ENCODE measurements around the gene P2RX3. TPM values are rescaled to one million over a fixed set of nuclear protein-coding genes. Genes with fewer than 3 reads are reported as not detected.
"Not testable (repeated sequence)": the region's sequence is repeated elsewhere in the genome, so short reads cannot be mapped to it uniquely, and the experiment has no call there.

The P2RX3 gene
- total RNA-seq: not detected in 2 replicates

- no peak for DNase-seq (ENCODE audit: extremely low read depth, low read depth, low spot score)
These were observed at the start of gene P2RX3 for GRCh38 chr11:57338142-57338541. Gene P2RX3, plus strand, starts transcription at chr11:57338352. Its CDS starts 199 bp downstream, at chr11:57338551.

GRCh38 chr11:57288771-57289579 is 49.2 kb upstream of the P2RX3 start:
- DNase-seq (ENCODE audit: extremely low read depth, low read depth, low spot score): no peak

GRCh38 chr11:57290288-57290687 is 47.9 kb upstream of the P2RX3 start:
- DNase-seq (ENCODE audit: extremely low read depth, low read depth, low spot score): no peak

GRCh38 chr11:57294225-57295131 is 43.7 kb upstream of the P2RX3 start:
- no peak for DNase-seq (ENCODE audit: extremely low read depth, low read depth, low spot score)

- DNase-seq (ENCODE audit: extremely low read depth, low read depth, low spot score): not testable (repeated sequence)
These were observed 41.9 kb upstream of the P2RX3 start for GRCh38 chr11:57296205-57296604.

GRCh38 chr11:57297221-57297620 is 40.9 kb upstream of the P2RX3 start:
- no peak for DNase-seq (ENCODE audit: extremely low read depth, low read depth, low spot score)

- DNase-seq (ENCODE audit: extremely low read depth, low read depth, low spot score): no peak
These were observed 38.9 kb upstream of the P2RX3 start for GRCh38 chr11:57299150-57299737.

- no peak for DNase-seq (ENCODE audit: extremely low read depth, low read depth, low spot score)
These were observed 37.4 kb upstream of the P2RX3 start for GRCh38 chr11:57300785-57301184.

- DNase-seq (ENCODE audit: extremely low read depth, low read depth, low spot score): no peak
These were observed 36.3 kb upstream of the P2RX3 start for GRCh38 chr11:57301711-57302423.

- no peak for DNase-seq (ENCODE audit: extremely low read depth, low read depth, low spot score)
These were observed 35.7 kb upstream of the P2RX3 start for GRCh38 chr11:57302489-57302888.

- DNase-seq (ENCODE audit: extremely low read depth, low read depth, low spot score): no peak
These were observed 34.7 kb upstream of the P2RX3 start for GRCh38 chr11:57303280-57303989.

- DNase-seq (ENCODE audit: extremely low read depth, low read depth, low spot score): no peak
These were observed 34.1 kb upstream of the P2RX3 start for GRCh38 chr11:57303990-57304579.

GRCh38 chr11:57305523-57305922 is 32.6 kb upstream of the P2RX3 start:
- no peak for DNase-seq (ENCODE audit: extremely low read depth, low read depth, low spot score)

GRCh38 chr11:57306161-57306876 is 31.8 kb upstream of the P2RX3 start:
- DNase-seq (ENCODE audit: extremely low read depth, low read depth, low spot score): no peak

GRCh38 chr11:57306940-57307565 is 31.1 kb upstream of the P2RX3 start:
- DNase-seq (ENCODE audit: extremely low read depth, low read depth, low spot score): no peak

GRCh38 chr11:57307666-57308270 is 30.4 kb upstream of the P2RX3 start:
- DNase-seq (ENCODE audit: extremely low read depth, low read depth, low spot score): no peak

- no peak for DNase-seq (ENCODE audit: extremely low read depth, low read depth, low spot score)
These were observed 29.6 kb upstream of the P2RX3 start for GRCh38 chr11:57308426-57309060.

Measured in glomerular endothelial cell (primary cell).